ENCODE results near the gene B4GALNT1. TPM values are rescaled to one million over a fixed set of nuclear protein-coding genes. Genes with fewer than 3 reads are reported as not detected.

B4GALNT1 gene
- total and polyA plus RNA-seq, 8 donors = 0.04 to 1.1 (median 0.47) TPM; not detected in 1

- FAIRE-seq (no peak), DNase-seq (no peak), ATAC-seq (no peak)
- Histone ChIP-seq H3K36me3 (no peaks in the 10 kb centered on the region), H3K27me3 (peaks cover 0 to 3% (median 0%) of the 10 kb centered on the region in 4 donors), H3K9me3 (no peaks in the 10 kb centered on the region), H3K4me3 (no peak overlapping the region), H3K27ac (no peak overlapping the region), H3K4me1 (no peaks in the 10 kb centered on the region)
- intact Hi-C loops (cut with DNase I) = no loop called here
- no peak for TF ChIP-seq CTCF (IDR thresholded peaks at IDR 0.05)
- WGBS, 2 donors = 84% methylated on average over 11 of the region's 11 CpGs
Observed at GRCh38 chr12:57614948-57615500, 18.0 kb downstream of the B4GALNT1 start.

- ATAC-seq (no peak), DNase-seq (no peak), FAIRE-seq (no peak)
- H3K27ac ChIP-seq = no peak overlapping the region
- no peaks in the 10 kb centered on the region for H3K36me3 ChIP-seq
- H3K27me3 ChIP-seq = no peaks in the 10 kb centered on the region
- no peak for TF ChIP-seq CTCF (IDR thresholded peaks at IDR 0.05)
- no peaks in the 10 kb centered on the region for H3K9me3 ChIP-seq
- no peak overlapping the region for H3K4me3 ChIP-seq
- WGBS, 2 donors = 58 to 69% methylated on average over 14 of the region's 14 CpGs
- H3K4me1 ChIP-seq = no peaks in the 10 kb centered on the region
- intact Hi-C loops (cut with DNase I) = no loop called here
Observed at GRCh38 chr12:57614178-57614947, 18.6 kb downstream of the B4GALNT1 start.

GRCh38 chr12:57613427-57614109, 19.4 kb downstream of the B4GALNT1 start:
- no peak for FAIRE-seq
- WGBS, 2 donors = 86 to 87% methylated on average over 9 to 10 of the region's 10 CpGs
- intact Hi-C loops (cut with DNase I) = no loop called here

GRCh38 chr12:57612711-57613426, 20.1 kb downstream of the B4GALNT1 start:
- no peaks in the 10 kb centered on the region for H3K36me3 ChIP-seq
- FAIRE-seq = no peak
- no peaks in the 10 kb centered on the region for H3K27me3 ChIP-seq
- no peak for TF ChIP-seq CTCF (IDR thresholded peaks at IDR 0.05)
- H3K4me1 ChIP-seq = no peaks in the 10 kb centered on the region
- no peak overlapping the region for H3K27ac ChIP-seq
- H3K9me3 ChIP-seq = no peaks in the 10 kb centered on the region
- intact Hi-C loops (cut with DNase I) = no loop called here
- DNase-seq = no peak
- 84 to 89% methylated on average over 10 of the region's 10 CpGs for WGBS, 2 donors
- H3K4me3 ChIP-seq = no peak overlapping the region
- ATAC-seq = no peak

More at GRCh38 chr12:57613427-57614109, 19.4 kb downstream of the B4GALNT1 start:
- H3K27ac ChIP-seq = no peak overlapping the region
- H3K27me3 ChIP-seq = no peaks in the 10 kb centered on the region
- no peak overlapping the region for H3K4me3 ChIP-seq
- H3K4me1 ChIP-seq = no peaks in the 10 kb centered on the region
- no peak for TF ChIP-seq CTCF (IDR thresholded peaks at IDR 0.05)
- H3K9me3 ChIP-seq = no peaks in the 10 kb centered on the region
- ATAC-seq = no peak
- DNase-seq = no peak
- H3K36me3 ChIP-seq = no peaks in the 10 kb centered on the region
